WI38 (cell line): ENCODE data around the gene PSKH1.

Source experiments
- H3K4me3 ChIP-seq: 2 replicates; pipeline ENCODE4 v1.5.1; 2011; ENCODE audit warnings: low read depth, mild to moderate bottlenecking, control low read depth, low read length
- TF ChIP-seq, protein P1 (sequence below): IDR thresholded peaks from 2 replicates; pipeline ENCODE4 v1.5.1; 2012; ENCODE audit warnings: low read depth, mild to moderate bottlenecking, control low read depth, low read length

Gene PSKH1

GRCh38 chr16:67932462-67932840, 39.4 kb downstream of the PSKH1 start:
- TF ChIP-seq, protein P1, sequence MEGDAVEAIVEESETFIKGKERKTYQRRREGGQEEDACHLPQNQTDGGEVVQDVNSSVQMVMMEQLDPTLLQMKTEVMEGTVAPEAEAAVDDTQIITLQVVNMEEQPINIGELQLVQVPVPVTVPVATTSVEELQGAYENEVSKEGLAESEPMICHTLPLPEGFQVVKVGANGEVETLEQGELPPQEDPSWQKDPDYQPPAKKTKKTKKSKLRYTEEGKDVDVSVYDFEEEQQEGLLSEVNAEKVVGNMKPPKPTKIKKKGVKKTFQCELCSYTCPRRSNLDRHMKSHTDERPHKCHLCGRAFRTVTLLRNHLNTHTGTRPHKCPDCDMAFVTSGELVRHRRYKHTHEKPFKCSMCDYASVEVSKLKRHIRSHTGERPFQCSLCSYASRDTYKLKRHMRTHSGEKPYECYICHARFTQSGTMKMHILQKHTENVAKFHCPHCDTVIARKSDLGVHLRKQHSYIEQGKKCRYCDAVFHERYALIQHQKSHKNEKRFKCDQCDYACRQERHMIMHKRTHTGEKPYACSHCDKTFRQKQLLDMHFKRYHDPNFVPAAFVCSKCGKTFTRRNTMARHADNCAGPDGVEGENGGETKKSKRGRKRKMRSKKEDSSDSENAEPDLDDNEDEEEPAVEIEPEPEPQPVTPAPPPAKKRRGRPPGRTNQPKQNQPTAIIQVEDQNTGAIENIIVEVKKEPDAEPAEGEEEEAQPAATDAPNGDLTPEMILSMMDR = no peak
- no peak overlapping the region for H3K4me3 ChIP-seq

DNA sequence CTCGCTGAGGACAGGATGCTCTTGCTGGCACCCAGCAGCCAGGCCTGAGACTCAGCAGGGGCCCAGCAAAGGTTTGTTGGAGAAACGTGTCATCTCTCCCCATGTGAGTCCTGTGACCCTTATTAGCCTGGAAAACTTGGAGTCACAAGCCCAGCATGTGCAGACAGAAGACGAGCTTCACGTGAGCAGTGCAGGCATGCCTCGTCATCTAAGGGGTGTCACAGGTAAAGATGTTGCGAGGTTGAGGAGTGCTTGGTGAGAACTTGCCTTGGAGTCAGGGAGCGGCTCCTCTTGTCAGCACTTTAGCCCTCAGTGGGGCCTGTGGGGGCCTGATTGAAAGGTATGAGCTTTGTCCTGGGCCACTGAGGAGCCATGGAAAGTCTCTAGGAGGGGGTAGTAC, 40.8 kb downstream of the PSKH1 start:
- H3K4me3 ChIP-seq = no peak overlapping the region
- TF ChIP-seq, protein P1 = no peak

- H3K4me3 ChIP-seq = peak overlapping the region; percentile 85; the same call in 1 of the 2 replicates
- TF ChIP-seq, protein P1 = no peak
These were observed 41.4 kb downstream of the PSKH1 start for GRCh38 chr16:67934306-67935100.

DNA sequence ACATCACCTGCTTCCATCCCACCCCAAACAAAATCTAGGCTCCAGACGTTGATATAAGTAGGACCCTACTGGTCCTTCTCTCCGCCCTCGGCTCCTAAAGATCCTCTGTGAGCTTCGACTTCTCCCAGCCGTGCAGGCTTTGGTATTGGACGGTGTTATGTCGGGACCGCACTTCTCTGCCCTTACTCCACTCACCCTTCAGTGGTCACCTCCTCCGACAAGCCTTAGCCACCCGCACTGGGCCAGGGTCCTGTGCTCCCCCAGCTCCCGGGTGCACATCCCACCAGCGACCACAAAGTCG, 42.0 kb downstream of the PSKH1 start:
- peak overlapping the region; percentile 85 for H3K4me3 ChIP-seq
- TF ChIP-seq, protein P1 = no peak

GRCh38 chr16:67935402-67936123, 42.5 kb downstream of the PSKH1 start:
- TF ChIP-seq, protein P1 = no peak
- H3K4me3 ChIP-seq = peak overlapping the region; percentile 85

GRCh38 chr16:67936124-67936879, 43.2 kb downstream of the PSKH1 start, which contains the start of gene PSMB10:
PSMB10 (minus strand) TSS chr16:67936850; CDS start chr16:67936749, 101 bp downstream.
- TF ChIP-seq, protein P1 = no peak
- peak within 1 kb of the TSS; percentile 85 for H3K4me3 ChIP-seq
